GM06990 (cell line): ENCODE measurements around the gene TLK1.

Experiments used
- DNase-seq: peaks from one replicate; pipeline ENCODE4 v3.0.0-alpha.2; 2011; ENCODE audit not compliant: insufficient read length; ENCODE audit errors: extremely low read depth
- H3K27me3 ChIP-seq: replicated peaks from 2 replicates; pipeline ENCODE4 v1.6.0; 2011; ENCODE audit warnings: low read length; ENCODE audit not compliant: control insufficient read depth, insufficient read depth
- H3K36me3 ChIP-seq: 2 replicates; pipeline ENCODE4 v1.5.1; 2011; ENCODE audit warnings: low read length; ENCODE audit not compliant: control insufficient read depth, insufficient read depth
- H3K4me3 ChIP-seq: replicated peaks from 2 replicates; pipeline ENCODE4 v1.5.1; 2011; ENCODE audit warnings: low read depth, mild to moderate bottlenecking, control low read depth, low read length
- CTCF ChIP-seq: IDR thresholded peaks from 2 replicates; pipeline ENCODE4 v1.5.1; 2011; ENCODE audit warnings: low read length, control low read depth, mild to moderate bottlenecking, inconsistent platforms; ENCODE audit not compliant: insufficient read depth, poor library complexity, severe bottlenecking

TLK1 gene

GRCh38 chr2:171185941-171186340 is 25.2 kb upstream of the TLK1 start:
- Histone ChIP-seq H3K27me3 (no peaks in the 10 kb centered on the region), H3K4me3 (no peak overlapping the region), H3K36me3 (no peaks in the 10 kb centered on the region)
- no peak for DNase-seq
- no peak for TF ChIP-seq CTCF

DNA sequence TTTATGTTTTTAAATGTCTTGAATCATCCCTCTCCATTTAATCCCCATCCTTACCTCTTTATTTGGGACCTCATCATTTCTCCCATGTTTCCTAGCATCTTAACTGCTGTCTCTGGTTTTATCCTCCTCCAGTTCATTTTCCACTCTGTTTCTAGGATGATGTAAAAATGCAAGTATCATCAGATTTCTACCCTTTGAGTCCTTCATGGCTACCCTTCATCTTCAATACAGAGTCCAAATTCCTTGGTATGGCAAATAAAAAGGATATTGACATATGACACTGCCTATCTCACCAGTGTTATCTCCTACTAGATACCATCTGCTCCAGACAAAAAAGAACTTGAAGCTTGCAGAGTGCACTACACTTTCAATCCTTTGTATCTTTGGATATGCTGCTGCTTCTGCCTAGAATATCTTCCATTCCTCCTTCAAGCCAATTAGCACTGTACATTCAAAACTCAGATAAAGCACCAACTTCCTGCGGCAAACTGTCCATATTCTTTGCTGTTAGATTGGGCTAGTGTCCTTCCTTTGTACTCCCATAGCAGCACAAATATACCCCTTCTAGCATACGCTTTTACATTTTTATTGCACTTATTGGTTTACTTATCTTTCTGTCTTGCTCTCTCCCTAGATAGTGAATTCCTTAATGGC is 24.6 kb upstream of the TLK1 start:
- no peaks in the 10 kb centered on the region for H3K27me3 ChIP-seq
- no peak for DNase-seq
- no peak overlapping the region for H3K4me3 ChIP-seq
- H3K36me3 ChIP-seq = no peaks in the 10 kb centered on the region
- no peak for TF ChIP-seq CTCF

DNA sequence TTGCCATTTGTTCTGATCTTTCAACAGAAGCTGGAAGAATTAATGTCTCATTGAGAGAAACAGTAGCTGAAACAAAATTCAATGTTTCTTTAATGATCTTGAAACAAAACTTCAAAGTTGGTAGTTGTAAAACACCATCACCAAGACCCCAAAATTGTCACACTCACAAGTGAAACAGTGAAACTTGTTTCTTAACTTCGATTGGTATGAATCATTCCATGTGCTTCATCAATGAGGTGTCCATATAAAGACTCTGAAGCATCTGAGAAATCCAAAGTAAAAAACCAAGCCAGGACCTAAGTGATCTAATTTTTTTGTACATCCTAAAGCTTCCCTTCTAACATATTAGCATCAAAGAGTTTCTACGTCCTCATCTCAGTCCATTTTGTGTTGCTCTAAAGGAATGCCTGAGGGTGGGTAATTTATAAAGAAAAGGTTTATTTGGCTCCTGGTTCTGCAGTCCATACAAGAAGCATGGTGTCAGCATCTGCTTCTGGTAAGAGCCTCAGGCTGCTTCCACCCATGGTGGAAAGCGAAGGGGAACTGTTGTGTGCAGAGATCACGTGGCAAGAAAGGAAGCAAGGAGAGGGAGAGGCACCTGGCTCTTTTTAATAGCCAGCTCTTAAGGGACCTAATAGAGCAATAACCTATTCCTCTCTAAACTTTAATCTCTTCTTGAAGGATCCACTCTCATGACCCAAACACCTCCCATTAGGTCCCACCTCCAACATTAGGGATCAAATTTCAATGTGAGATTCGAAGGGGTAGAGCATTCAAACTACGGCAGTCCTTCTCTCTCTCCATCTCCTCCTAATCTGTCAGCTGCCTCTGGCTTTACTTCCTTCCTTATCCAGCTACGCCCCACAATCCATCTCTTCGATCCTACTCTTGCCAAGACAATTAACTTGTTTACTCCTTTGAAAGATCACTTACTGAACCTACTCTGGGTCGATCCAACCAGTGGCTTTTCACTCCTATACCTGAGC is 20.7 kb upstream of the TLK1 start:
- no peak for TF ChIP-seq CTCF
- Histone ChIP-seq H3K36me3 (no peaks in the 10 kb centered on the region), H3K27me3 (no peaks in the 10 kb centered on the region), H3K4me3 (no peak overlapping the region)
- no peak for DNase-seq

- no peak for TF ChIP-seq CTCF
- no peaks in the 10 kb centered on the region for H3K36me3 ChIP-seq
Observed at GRCh38 chr2:171180229-171180930, 19.7 kb upstream of the TLK1 start.

GRCh38 chr2:171178993-171179392 is 18.3 kb upstream of the TLK1 start:
- no peak for TF ChIP-seq CTCF
- H3K27me3 ChIP-seq = no peaks in the 10 kb centered on the region
- no peaks in the 10 kb centered on the region for H3K36me3 ChIP-seq
- DNase-seq = no peak
- H3K4me3 ChIP-seq = no peak overlapping the region

More at GRCh38 chr2:171180229-171180930, 19.7 kb upstream of the TLK1 start:
- no peak overlapping the region for H3K4me3 ChIP-seq
- no peaks in the 10 kb centered on the region for H3K27me3 ChIP-seq
- no peak for DNase-seq
